ENCODE data around the gene BEST3.
"Not testable (repeated sequence)": the region's sequence is repeated elsewhere in the genome, so short reads cannot be mapped to it uniquely, and the experiment has no call there.

BEST3 gene

GRCh38 chr12:69608114-69608513, 91.0 kb downstream of the BEST3 start:
- WGBS, 2 experiments: 87 to 94% methylated on average over 2 of the region's 2 CpGs
- Histone ChIP-seq H3K4me3 (ENCODE audit: insufficient read depth, low read depth, low read length) (no peak overlapping the region), H3K36me3 (ENCODE audit: control insufficient read depth, insufficient read depth, low read length) (peaks cover 2% of the 10 kb centered on the region), H3K27ac (ENCODE audit: insufficient read depth, low read depth, low read length, poor library complexity, severe bottlenecking) (no peak overlapping the region), H3K4me1 (ENCODE audit: control insufficient read depth, insufficient read depth, low read length) (no peaks in the 10 kb centered on the region), H3K27me3 (ENCODE audit: control insufficient read depth, insufficient read depth, low read length, poor library complexity, severe bottlenecking) (no peaks in the 10 kb centered on the region), H3K9me3 (ENCODE audit: control insufficient read depth, low read length) (no peaks in the 10 kb centered on the region)

- WGBS, 2 experiments: 77 to 83% methylated on average over 2 of the region's 3 CpGs
- H3K4me1 ChIP-seq (ENCODE audit: control insufficient read depth, insufficient read depth, low read length); H3K4me3 ChIP-seq (ENCODE audit: insufficient read depth, low read depth, low read length): not testable (repeated sequence)
These were observed 94.8 kb downstream of the BEST3 start for GRCh38 chr12:69604275-69604674.

More at GRCh38 chr12:69604275-69604674, 94.8 kb downstream of the BEST3 start:
- not testable (repeated sequence) for H3K27me3 ChIP-seq (ENCODE audit: control insufficient read depth, insufficient read depth, low read length, poor library complexity, severe bottlenecking); H3K27ac ChIP-seq (ENCODE audit: insufficient read depth, low read depth, low read length, poor library complexity, severe bottlenecking); H3K9me3 ChIP-seq (ENCODE audit: control insufficient read depth, low read length)
- H3K36me3 ChIP-seq (ENCODE audit: control insufficient read depth, insufficient read depth, low read length): peaks cover 18% of the 10 kb centered on the region

Measured in ectodermal cell (in vitro differentiated cells).